Ishikawa (cell line): ENCODE data around the gene HMGXB3.

Experiments
- CEBPB ChIP-seq: IDR thresholded peaks from 2 replicates; pipeline ENCODE4 v1.6.1; 2012
- CREB1 ChIP-seq: IDR thresholded peaks from 2 replicates; pipeline ENCODE4 v1.6.1; 2012; ENCODE audit warnings: low read depth
- EGR1 ChIP-seq: IDR thresholded peaks from 2 replicates; pipeline ENCODE4 v1.6.1; 2012
- EP300 ChIP-seq: IDR thresholded peaks from 2 replicates; pipeline ENCODE4 v1.6.1; 2012; ENCODE audit warnings: borderline replicate concordance
- FOXM1 ChIP-seq: IDR thresholded peaks from 2 replicates; pipeline ENCODE4 v1.6.1; 2012; ENCODE audit warnings: low read depth, borderline replicate concordance
- MAX ChIP-seq: IDR thresholded peaks from 2 replicates; pipeline ENCODE4 v1.6.1; 2012
- NFIC ChIP-seq: IDR thresholded peaks from 2 replicates; pipeline ENCODE4 v1.6.1; 2012
- RAD21 ChIP-seq: IDR thresholded peaks from 2 replicates; pipeline ENCODE4 v1.6.1; 2012; ENCODE audit warnings: low read depth
- REST ChIP-seq: IDR thresholded peaks from 2 replicates; pipeline ENCODE4 v1.6.1; 2012; ENCODE audit warnings: low read depth, mild to moderate bottlenecking
- TAF1 ChIP-seq: IDR thresholded peaks from 2 replicates; pipeline ENCODE4 v1.6.1; 2012; ENCODE audit warnings: low read depth, mild to moderate bottlenecking
- TCF12 ChIP-seq: IDR thresholded peaks from 2 replicates; pipeline ENCODE4 v1.6.1; 2012; ENCODE audit warnings: low read depth
- TEAD4 ChIP-seq: IDR thresholded peaks from 2 replicates; pipeline ENCODE4 v1.6.1; 2012
- USF1 ChIP-seq: IDR thresholded peaks from 2 replicates; pipeline ENCODE4 v1.6.1; 2012
- YY1 ChIP-seq: IDR thresholded peaks from 2 replicates; pipeline ENCODE4 v1.6.1; 2012; ENCODE audit warnings: low read depth
- ZBTB7A ChIP-seq: IDR thresholded peaks from 2 replicates; pipeline ENCODE4 v1.6.1; 2012; ENCODE audit warnings: low read depth

The HMGXB3 gene

GRCh38 chr5:150063638-150064037, 63.1 kb downstream of the HMGXB3 start:
- no peak for TF ChIP-seq TEAD4
- TF ChIP-seq TCF12: no peak
- no peak for TF ChIP-seq MAX
- no peak for TF ChIP-seq FOXM1
- TF ChIP-seq USF1: no peak
- no peak for TF ChIP-seq YY1
- no peak for TF ChIP-seq CREB1
- no peak for TF ChIP-seq NFIC
- no peak for TF ChIP-seq REST
- TF ChIP-seq EGR1: no peak
- TF ChIP-seq CEBPB: no peak
- TF ChIP-seq TAF1: no peak
- no peak for TF ChIP-seq ZBTB7A
- no peak for TF ChIP-seq RAD21
- TF ChIP-seq EP300: no peak

- TF ChIP-seq EGR1 (no peak), MAX (no peak), FOXM1 (no peak), TAF1 (no peak), RAD21 (no peak), TEAD4 (no peak), CEBPB (no peak), ZBTB7A (no peak), YY1 (no peak), EP300 (no peak), USF1 (no peak), CREB1 (no peak), NFIC (no peak), TCF12 (no peak), REST (no peak)
Observed at GRCh38 chr5:150064681-150065220, 64.2 kb downstream of the HMGXB3 start.

- TF ChIP-seq MAX (no peak), YY1 (no peak), USF1 (no peak), NFIC (no peak), CEBPB (no peak), TAF1 (no peak), RAD21 (no peak), CREB1 (no peak), FOXM1 (no peak)
Observed at GRCh38 chr5:150065346-150065745, 64.8 kb downstream of the HMGXB3 start.

GRCh38 chr5:150065886-150066285, 65.3 kb downstream of the HMGXB3 start:
- TF ChIP-seq MAX (no peak), NFIC (no peak)

- TF ChIP-seq FOXM1: no peak
- TF ChIP-seq TCF12: no peak
- TF ChIP-seq NFIC: no peak
- TF ChIP-seq TAF1: no peak
- no peak for TF ChIP-seq TEAD4
- TF ChIP-seq ZBTB7A: no peak
- TF ChIP-seq RAD21: no peak
- no peak for TF ChIP-seq CREB1
- TF ChIP-seq EGR1: no peak
- no peak for TF ChIP-seq YY1
- no peak for TF ChIP-seq USF1
- no peak for TF ChIP-seq REST
- TF ChIP-seq MAX: no peak
Observed at GRCh38 chr5:150066436-150066835, 65.9 kb downstream of the HMGXB3 start.
